ENCODE results near the gene PGGT1B. TPM values are rescaled to one million over a fixed set of nuclear protein-coding genes. Genes with fewer than 3 reads are reported as not detected.

Gene PGGT1B
- total RNA-seq, 1 donor from 2014 or later: 5.6 TPM

DNA sequence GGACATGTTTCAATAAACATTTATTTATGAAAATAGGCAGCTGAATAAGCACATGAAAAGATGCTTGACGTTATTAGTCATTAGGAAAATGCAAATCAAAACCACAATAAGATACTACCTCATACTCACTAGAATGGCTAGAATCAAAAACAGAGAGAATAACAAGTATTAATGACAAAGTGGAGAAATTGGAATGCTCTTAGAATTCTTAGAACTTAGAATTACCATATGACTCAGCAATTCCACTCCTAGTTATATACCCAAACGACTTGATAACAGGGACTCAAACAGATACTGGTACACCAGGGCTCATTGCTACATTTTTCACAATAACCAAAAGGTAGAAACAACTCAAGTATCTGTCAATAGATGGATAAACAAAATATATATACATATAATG lies 77.9 kb downstream of the PGGT1B start:
- no peak for DNase-seq (ENCODE audit: extremely low spot score in 2 of 2)
- TF ChIP-seq POLR2AphosphoS5 (IDR thresholded peaks at IDR 0.05; ENCODE audit: insufficient read depth in 1 of 2, low read depth in 1 of 2) (no peak), POLR2A (IDR thresholded peaks at IDR 0.05) (no peak)
- TF ChIP-seq, protein P1, sequence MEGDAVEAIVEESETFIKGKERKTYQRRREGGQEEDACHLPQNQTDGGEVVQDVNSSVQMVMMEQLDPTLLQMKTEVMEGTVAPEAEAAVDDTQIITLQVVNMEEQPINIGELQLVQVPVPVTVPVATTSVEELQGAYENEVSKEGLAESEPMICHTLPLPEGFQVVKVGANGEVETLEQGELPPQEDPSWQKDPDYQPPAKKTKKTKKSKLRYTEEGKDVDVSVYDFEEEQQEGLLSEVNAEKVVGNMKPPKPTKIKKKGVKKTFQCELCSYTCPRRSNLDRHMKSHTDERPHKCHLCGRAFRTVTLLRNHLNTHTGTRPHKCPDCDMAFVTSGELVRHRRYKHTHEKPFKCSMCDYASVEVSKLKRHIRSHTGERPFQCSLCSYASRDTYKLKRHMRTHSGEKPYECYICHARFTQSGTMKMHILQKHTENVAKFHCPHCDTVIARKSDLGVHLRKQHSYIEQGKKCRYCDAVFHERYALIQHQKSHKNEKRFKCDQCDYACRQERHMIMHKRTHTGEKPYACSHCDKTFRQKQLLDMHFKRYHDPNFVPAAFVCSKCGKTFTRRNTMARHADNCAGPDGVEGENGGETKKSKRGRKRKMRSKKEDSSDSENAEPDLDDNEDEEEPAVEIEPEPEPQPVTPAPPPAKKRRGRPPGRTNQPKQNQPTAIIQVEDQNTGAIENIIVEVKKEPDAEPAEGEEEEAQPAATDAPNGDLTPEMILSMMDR (IDR thresholded peaks at IDR 0.05): no peak
- Histone ChIP-seq H3K9me3 (no peaks in the 10 kb centered on the region), H3K36me3 (no peaks in the 10 kb centered on the region), H3K4me3 (no peak overlapping the region), H3K4me1 (peaks cover 7% of the 10 kb centered on the region), H3K27ac (no peak overlapping the region), H3K27me3 (peaks cover 3% of the 10 kb centered on the region)
- intact Hi-C loops (cut with DNase I): no loop called here

DNA sequence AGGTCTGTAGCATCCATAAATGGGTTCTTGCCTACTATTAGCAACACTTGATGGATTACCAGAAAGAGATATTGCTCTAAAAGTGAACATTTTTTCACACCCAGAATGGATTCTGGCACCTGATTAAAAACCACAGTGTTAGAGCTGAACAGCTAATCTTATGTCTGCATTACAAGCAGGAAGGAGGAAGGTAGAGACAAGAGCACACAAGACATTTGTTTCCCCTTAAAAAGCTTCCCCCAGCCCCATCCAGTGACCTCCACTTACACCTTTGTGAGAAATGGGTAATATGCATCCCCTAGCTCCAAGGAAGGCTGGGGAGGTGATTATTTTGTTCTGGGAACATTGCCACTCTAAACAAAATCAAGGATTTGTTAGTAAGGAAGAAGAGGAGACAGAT lies 80.9 kb downstream of the PGGT1B start:
- peaks cover 8% of the 10 kb centered on the region for H3K27me3 ChIP-seq
- no peak overlapping the region for H3K27ac ChIP-seq
- TF ChIP-seq POLR2A (IDR thresholded peaks at IDR 0.05): no peak
- TF ChIP-seq, protein P1 (IDR thresholded peaks at IDR 0.05): no peak
- TF ChIP-seq POLR2AphosphoS5 (IDR thresholded peaks at IDR 0.05; ENCODE audit: insufficient read depth in 1 of 2, low read depth in 1 of 2): no peak
- no peaks in the 10 kb centered on the region for H3K36me3 ChIP-seq
- H3K4me3 ChIP-seq: no peak overlapping the region
- no peak for DNase-seq (ENCODE audit: extremely low spot score in 2 of 2)
- H3K4me1 ChIP-seq: peaks cover 16% of the 10 kb centered on the region
- intact Hi-C loops (cut with DNase I): no loop called here
- no peaks in the 10 kb centered on the region for H3K9me3 ChIP-seq

DNA sequence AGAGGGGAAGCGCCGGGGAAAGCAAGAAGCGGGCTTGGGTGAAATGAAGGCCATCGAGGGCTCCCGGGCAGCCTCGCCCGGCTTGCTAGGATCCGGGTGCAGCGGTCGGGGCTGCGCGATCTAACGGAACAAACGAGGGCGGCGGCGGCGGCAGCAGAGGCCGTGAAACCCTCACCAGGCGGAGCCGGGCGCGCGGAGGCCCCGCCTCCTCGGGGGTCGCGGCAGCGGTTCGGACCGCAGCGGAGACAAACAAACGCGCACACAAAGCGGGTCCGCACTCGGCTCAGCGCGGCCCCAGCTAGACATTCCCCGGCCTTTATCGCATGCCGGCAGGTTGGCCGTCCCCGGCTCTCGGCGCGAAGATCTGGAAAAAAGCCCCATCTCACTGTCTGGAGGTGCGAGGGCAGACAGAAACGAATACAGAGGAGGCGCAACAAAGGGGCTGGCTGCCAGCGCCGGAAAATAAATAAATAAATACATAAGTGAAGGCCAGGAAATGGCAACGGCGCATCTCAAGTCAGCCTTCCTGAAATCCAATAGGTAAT lies 82.4 kb downstream of the PGGT1B start:
- peak overlapping the region; percentile 42 to 51 for H3K4me3 ChIP-seq
- intact Hi-C loops (cut with DNase I): no loop called here
- TF ChIP-seq POLR2AphosphoS5 (IDR thresholded peaks at IDR 0.05; ENCODE audit: insufficient read depth in 1 of 2, low read depth in 1 of 2) (peak in 1 of 2 donors; percentile 51), POLR2A (IDR thresholded peaks at IDR 0.05) (no peak)
- H3K27me3 ChIP-seq: peaks cover 9% of the 10 kb centered on the region
- H3K36me3 ChIP-seq: no peaks in the 10 kb centered on the region
- H3K27ac ChIP-seq: peak overlapping the region; percentile 14
- DNase-seq (ENCODE audit: extremely low spot score in 2 of 2): no peak
- H3K9me3 ChIP-seq: no peaks in the 10 kb centered on the region
- H3K4me1 ChIP-seq: peaks cover 16% of the 10 kb centered on the region

DNA sequence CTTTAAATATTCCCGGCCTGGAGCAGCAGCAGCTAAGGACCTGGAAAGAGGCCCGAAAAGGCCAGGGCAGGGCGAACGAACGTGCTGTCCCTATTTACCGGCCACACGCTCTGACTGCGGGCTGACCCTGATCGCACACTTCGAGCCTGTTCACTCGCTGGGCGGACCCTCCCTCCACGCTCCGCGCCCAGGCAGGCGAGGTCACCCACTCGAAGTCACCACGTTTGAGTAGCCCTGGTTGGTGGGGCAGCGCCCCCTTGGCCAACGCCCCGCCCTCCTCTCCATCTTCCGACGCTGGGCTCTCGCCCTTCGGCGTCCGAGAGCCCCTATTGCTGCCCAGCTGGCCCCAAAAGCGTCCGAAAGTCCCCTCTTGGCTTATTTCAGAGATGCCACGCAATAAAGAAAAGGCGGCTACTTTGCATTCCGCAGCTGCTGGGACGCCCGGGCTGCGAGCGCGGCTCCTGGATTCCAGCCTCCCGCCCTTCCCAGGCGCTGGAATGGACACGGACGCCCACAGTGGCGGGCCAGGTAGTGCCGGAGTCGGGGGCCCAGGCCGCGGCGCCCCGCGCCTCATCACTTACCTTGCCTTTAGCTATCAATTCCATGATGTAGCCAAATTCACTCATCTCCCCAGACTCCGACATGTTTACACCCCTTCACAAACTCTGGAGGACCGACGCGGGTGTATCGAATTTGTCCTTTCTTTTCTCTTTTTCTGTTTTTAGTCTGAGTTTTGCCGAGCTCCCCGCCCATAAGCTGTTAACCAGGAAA lies 83.1 kb downstream of the PGGT1B start:
- Histone ChIP-seq H3K9me3 (no peaks in the 10 kb centered on the region), H3K4me3 (peak overlapping the region; percentile 42 to 51), H3K4me1 (peaks cover 16% of the 10 kb centered on the region), H3K36me3 (no peaks in the 10 kb centered on the region), H3K27ac (peak overlapping the region; percentile 14), H3K27me3 (peaks cover 9% of the 10 kb centered on the region)
- TF ChIP-seq, protein P1 (IDR thresholded peaks at IDR 0.05): no peak
- TF ChIP-seq POLR2AphosphoS5 (IDR thresholded peaks at IDR 0.05; ENCODE audit: insufficient read depth in 1 of 2, low read depth in 1 of 2): no peak
- TF ChIP-seq POLR2A (IDR thresholded peaks at IDR 0.05): no peak
- intact Hi-C loops (cut with DNase I): no loop called here
- DNase-seq (ENCODE audit: extremely low spot score in 2 of 2): no peak

DNA sequence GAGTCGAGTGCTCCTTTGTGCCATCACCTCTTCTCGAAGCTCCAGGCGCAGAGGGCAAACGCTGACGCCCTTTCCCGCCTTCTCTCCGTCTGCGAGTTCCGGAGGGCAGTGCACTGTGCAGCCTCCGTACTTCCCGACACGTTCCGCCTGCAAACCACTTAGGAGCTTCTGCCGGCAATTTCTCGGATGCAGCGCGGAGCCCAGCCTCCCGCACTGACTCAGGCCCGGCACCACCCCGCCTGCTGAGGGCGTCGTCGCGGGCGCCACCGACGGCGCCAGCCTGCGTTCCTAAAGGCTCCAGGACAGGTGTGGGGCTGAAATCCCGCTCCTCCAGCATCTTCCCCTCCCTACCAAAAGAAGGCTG lies 83.7 kb downstream of the PGGT1B start:
- peaks cover 16% of the 10 kb centered on the region for H3K4me1 ChIP-seq
- H3K36me3 ChIP-seq: no peaks in the 10 kb centered on the region
- H3K9me3 ChIP-seq: no peaks in the 10 kb centered on the region
- H3K4me3 ChIP-seq: peak overlapping the region; percentile 42 to 51
- H3K27ac ChIP-seq: no peak overlapping the region
- peaks cover 9% of the 10 kb centered on the region for H3K27me3 ChIP-seq
- intact Hi-C loops (cut with DNase I): no loop called here
- TF ChIP-seq POLR2A (IDR thresholded peaks at IDR 0.05): no peak
- DNase-seq (ENCODE audit: extremely low spot score in 2 of 2): no peak

DNA sequence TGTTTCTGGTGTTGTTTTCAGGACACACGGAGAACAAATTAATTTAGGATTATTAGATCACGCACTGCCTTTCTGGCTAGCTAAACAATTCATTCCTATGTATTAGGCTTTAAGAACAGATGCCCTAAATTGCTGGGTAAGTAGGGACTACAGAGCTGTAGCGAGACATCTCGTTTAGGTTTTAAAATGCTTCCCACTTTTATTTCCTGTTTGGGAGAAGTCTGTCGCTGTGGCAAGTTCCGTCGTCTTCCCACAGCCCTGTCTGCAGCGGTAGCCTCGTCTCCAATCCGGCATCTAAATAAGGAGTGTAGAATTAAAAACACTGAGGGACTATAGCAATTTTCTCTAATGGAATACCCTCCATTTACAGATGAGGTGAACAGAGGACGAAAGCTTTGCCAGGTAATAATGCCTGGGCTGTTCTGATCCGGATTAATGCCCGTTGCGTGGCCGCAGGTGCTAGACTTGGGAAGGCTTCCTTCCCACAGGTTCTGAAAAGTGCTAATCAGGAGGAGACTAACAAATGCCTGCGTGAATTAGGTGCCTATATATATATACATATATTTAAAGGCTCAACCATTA lies 91.7 kb downstream of the PGGT1B start:
- peak overlapping the region; percentile 73 to 75 for H3K4me3 ChIP-seq
- no peaks in the 10 kb centered on the region for H3K36me3 ChIP-seq
- H3K4me1 ChIP-seq: peaks cover 20% of the 10 kb centered on the region
- H3K9me3 ChIP-seq: no peaks in the 10 kb centered on the region
- peak overlapping the region; percentile 53 for H3K27ac ChIP-seq
- no peak for TF ChIP-seq POLR2A (IDR thresholded peaks at IDR 0.05)
- TF ChIP-seq POLR2AphosphoS5 (IDR thresholded peaks at IDR 0.05; ENCODE audit: insufficient read depth in 1 of 2, low read depth in 1 of 2): no peak
- TF ChIP-seq, protein P1 (IDR thresholded peaks at IDR 0.05): no peak
- H3K27me3 ChIP-seq: no peaks in the 10 kb centered on the region
- intact Hi-C loops (cut with DNase I): no loop called here
- DNase-seq (ENCODE audit: extremely low spot score in 2 of 2): no peak
